GM18519 (cell line): Measurements from ENCODE around the gene SYK.

Experiments
- ATAC-seq: cut with Tn5 transposase; IDR thresholded peaks from one replicate; pipeline ENCODE4 v1.9.1; 2021; ENCODE audit warnings: mild to moderate bottlenecking, moderate library complexity; ENCODE audit not compliant: unreplicated experiment, low FRiP score

SYK gene

DNA sequence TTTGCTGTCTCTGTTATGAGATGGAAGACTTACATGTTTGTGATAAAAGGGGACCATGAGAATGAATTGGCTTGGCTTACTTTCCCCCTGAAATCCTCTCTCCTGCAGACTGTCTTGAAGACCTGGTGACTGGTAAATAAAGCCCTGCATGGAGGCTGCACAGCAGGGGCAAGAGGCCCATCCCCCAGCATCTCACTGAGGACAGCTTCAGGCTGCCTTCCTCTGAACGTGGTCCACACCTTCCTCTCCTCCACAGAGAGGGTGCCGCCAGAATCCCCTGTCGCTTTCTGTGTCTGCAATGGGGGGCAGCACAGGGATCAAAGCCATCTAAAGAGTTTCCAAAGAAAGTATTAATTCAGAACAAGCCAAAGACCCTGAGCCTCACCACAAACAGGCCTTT lies 94.6 kb downstream of the SYK start:
- no peak for ATAC-seq

DNA sequence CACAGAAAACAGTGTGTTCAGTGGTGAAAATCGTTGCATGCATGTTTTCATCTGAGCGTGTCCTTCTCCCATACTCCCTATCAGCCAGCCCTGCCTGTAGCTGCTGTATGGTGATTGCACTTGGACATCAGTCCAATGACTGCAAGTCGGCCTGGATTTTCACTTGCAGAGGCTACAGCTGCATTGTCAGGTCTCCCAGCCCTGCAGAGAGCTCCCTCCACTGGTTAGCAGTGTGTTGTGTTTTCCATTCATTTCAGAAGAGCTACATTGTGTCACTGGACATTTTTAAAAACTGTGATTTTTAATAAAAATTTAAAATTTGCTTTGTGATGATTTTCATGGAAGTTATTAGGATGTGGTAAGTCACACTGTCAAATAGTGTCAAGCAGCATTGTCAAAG lies 96.6 kb downstream of the SYK start:
- no peak for ATAC-seq

DNA sequence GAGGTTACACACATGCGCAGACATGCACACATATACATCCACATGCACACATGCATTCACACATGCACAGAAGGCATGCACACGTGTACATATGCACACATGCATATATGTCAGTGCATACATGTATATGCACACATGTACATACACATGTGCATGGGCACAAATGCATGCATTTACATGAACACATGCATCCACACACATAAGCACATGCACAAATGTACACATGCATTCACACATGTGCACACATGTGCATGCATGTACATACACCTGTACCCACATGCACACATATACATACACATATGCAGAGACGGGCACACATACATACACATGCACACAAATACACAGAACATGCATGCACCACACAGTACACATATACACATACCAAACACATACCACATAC lies 97.7 kb downstream of the SYK start:
- ATAC-seq = no peak

DNA sequence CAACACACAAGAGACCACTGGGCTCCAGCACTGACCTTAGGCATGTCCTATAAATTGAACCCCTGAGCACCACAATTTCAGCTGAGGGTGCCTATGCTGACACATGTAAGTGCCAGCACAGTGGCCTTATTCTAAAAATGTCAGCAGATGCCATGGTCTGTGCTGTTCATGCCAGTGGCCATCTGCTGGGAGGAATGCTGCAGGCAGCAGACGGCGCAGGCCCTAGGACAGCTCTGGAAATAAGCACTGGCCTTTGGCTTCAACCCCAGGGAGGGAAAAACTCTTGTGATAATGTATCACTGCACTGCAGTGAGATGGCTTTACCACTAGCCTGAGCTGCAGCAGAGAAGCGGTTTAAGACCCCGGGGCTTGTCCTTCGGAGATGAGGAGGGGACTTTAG lies 98.5 kb downstream of the SYK start:
- no peak for ATAC-seq

DNA sequence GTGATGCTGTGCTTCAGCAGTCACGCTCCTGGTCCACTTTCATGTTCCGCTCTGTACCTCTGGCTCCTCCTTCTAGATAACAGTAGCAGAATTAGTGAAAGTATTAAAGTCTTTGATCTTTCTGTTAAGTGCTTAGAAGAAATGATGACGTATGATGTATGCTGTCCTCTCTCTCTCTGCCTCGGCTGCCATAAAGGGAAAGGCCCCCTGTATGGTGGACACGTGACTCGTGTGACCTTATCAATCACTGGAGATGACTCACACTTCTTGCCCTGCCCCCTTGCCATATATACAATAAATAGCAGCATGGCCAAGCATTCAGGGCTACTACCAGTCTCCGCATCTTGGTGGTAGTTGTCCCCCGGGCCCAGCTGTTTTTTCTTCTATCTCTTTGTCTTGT lies 100.3 kb downstream of the SYK start:
- ATAC-seq = no peak

DNA sequence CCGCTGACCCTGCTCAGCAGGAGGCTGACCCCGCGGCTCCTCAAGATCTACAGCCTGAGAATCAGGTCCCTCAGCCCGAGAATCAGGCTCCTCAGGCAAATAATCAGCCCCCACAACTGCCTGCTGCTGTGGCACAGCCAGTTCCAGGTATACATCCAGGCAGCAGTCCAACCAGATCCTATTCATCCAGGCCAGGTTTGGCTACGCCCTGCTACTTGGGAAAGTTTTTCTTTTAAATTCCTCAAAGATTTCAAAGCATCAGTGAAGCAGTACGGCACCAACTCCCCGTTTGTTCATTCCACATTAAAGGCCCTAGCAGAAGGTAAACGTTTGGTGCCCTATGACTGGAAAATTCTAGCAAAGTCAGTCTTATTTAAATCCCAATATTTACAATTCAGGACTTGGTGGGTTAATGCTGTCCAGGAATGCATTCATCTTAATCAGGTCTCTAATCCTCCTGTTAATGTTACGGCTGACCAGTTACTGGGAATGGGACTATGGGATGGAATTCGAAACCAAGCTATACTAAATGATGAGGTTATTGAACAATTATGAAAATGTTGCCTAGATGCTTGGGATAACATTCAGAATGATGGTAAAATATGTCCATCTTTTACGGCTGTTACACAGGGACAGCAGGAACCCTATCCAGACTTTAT lies 102.3 kb downstream of the SYK start:
- ATAC-seq = no peak

DNA sequence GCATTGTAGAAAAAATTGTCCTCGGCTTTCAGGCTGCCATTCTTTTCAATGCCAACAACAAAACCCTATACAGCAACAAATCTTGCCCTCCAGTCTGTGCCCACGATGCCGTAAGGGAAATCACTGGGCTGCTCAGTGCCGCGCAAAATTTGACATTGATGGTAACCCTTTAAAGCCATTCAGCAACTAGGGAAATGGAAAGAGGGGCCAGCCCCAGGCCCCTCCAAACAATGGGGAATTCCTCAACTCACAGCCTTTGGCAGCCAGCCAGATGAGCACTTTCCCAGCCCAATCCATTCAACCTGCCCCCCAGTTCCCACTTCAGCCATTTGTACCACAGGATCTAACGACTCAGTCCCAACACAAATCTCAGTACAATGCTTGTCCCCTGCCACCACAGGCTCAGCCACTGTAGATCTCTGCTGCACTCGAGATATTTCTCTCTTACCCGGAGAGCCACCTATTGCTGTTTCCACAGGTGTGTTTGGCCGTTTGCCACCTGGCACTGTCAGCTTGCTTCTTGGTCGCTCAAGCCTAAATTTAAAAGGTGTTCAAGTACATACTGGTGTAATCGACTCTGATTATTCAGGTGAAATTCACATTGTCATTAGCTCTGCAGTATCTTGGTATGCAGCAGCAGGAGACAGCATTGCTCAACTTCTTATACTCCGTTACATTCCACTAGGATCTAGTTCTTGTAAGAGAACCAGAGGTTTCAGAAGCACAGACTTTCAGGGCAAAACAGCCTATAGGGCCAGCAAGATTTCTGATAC lies 103.3 kb downstream of the SYK start:
- no peak for ATAC-seq

DNA sequence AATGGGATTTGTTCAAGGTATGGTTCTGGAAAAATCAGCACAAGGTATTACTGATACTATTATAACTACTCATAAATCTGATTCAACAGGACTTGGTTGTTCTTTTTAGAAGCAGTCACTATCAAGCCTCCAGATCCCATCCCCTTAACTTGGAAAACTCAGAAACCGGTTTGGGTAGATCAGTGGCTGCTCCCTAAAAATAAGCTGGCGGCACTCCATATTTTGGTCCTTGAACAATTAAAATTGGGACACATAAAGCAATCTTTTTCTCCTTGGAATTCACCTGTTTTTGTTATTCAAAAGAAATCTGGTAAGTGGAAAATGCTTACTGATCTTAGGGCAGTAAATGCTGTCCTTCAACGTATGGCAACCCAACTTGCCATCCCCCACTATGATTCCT lies 104.2 kb downstream of the SYK start:
- ATAC-seq = no peak

DNA sequence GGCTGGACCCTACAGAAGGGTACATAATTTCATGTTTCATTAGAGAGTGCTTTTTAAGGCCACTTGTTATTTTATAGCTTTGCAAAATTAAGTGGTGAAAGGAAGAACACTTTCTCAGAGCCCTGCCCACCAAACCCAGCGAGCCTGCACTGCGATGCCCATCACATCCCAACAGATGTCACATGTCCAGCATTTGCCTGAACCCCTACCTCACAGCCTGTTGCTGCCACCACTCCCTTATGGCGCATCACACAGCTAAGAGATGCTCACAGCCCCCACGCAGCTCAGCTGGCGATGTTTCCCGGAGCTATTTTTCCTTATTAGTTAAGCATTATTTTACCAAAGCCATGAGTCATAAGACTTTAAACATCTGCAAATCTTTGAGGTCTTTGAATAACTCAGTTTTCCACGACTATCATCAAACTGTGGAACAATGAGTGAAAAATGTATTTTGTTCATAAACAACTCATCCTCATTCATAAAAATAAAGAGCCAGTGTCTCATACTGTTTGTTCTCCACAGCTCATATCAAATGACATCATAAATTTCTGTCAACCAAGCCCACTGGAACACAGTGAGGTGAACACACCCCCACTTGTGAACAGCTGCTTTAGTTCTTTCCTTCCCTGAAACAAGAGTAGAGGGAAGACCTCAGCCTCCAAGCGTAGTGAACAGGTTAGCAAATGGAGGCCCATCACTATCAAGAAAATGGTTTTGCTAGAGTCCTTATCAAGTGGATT lies 104.9 kb downstream of the SYK start:
- ATAC-seq = no peak

DNA sequence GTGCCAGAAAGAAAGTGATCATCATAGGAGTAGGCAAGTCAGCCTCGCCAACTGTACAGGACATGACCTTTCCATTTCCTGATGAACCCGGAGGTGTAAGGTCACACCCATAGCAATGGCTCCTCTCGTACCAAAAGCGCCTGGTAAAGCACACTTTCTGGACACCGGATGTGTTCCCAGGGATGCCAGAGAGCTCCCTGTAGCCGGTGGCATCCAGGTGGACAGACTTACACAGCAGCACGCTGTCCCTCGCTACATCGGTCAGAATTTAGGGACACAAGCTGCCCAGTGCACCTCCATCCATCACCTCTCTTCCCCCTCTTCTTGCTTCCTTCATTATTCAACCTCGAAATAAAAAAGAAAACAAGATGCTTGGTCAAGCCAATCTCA lies 105.4 kb downstream of the SYK start:
- no peak for ATAC-seq

DNA sequence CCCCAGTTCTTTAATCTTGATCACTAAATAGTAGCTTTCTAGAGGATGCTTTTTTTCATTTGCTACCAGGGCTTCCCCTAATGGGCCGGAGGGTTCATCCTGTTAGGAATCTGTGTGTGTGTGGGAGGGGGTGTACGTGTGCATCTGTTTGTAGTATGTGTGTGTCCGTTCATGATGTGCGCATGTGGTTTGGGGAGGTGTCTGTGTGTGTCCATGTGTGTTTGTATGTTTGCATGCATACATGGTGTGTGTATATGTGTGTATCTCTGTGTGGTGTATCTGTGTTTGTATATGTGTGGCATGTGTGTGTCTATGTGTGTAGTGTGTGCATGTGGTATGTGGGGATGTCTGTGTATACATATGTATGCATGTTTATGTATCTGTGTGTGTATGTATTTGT lies 106.2 kb downstream of the SYK start:
- ATAC-seq = no peak

DNA sequence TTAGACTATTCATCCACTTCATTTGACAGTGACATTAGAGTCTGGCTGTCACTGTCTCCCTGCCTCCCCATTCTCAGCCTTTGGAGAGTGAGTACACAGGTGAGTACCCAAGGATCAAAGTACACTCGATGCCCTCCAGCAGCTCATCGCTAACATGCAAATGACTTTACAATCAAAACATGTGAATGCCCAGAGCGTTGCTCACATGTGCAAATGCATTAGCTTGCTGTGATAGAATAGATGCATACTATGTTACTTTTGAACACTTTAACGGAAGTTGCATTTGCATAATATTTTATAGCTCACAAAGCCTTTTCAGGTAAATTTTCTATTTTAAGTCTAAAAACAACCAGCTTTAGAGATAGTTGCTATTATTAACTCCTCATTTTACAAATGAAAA lies 107.6 kb downstream of the SYK start:
- no peak for ATAC-seq

DNA sequence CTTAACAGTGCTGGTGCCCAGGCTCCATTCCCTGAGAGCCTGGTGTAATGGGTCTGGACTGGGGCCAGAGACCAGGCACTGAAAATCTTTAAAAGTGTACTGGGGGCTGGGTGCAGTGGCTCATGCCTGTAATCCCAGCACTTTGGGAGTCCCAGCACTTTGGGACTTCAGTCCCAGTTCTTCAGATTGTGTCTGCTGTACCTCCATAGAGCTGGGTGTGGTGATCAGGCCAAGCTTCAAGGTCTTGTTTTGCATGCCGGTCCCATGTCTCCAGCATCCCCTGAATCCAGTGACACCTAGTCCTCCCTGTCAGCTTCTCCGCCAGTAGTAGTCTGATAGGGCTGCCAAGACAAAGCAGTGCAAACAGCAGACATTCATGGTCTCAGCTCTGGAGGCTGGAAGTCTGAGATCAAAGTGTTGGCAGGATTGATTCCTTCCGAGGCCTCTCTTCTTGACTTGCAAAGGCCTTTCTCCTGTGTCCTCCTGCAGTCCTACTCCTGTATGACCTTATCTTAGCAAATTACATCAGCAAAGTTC lies 108.2 kb downstream of the SYK start:
- ATAC-seq = no peak

DNA sequence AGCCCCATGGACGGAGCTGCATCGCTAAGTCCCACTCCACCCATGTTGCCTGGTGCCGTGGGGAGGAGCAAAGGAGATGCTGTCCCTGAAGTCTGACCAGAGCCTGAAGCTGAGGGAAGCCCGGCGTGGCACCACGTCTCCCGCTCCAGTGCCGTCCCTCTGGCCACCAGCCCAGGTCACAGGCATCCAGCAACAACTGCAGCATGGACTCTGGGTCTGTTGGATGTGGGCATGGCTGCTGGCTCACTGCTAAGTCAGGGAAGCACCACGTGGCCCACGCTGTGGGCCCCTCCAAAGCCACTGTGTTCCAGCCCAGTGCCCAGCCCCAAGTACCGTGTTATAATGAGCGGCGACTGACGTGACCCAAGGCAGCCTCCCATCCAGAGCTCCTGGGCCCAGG lies 112.6 kb downstream of the SYK start:
- ATAC-seq = no peak

DNA sequence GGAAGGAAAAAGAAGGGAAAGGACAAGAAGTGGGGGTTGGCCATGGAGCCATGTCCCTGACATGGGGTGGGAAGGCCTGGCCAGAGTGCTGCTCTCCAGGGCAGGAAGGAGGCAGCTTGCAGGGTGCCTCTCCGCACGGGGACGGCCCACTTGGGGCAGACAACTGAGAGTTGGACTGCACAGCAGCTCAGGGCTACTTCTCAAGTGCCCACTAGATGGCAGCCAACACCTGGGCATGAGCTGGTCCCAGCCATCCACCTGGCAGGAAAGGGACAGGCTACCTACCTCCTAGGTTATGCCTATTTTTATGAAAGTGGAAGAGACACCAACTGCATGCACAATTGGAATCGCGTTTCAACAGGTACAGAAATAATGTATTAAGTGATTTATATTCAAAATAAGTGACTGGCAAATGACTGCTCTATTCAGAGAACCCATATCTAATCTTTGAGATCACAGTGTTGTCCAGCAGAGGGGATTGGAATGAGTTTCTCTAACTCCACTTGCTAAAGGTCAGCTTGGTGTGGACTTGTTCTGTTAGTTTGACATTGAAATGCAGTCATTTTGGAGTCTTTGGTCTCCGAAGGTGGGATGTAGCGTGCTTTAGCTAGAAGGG lies 113.4 kb downstream of the SYK start:
- peak; percentile 61 for ATAC-seq

DNA sequence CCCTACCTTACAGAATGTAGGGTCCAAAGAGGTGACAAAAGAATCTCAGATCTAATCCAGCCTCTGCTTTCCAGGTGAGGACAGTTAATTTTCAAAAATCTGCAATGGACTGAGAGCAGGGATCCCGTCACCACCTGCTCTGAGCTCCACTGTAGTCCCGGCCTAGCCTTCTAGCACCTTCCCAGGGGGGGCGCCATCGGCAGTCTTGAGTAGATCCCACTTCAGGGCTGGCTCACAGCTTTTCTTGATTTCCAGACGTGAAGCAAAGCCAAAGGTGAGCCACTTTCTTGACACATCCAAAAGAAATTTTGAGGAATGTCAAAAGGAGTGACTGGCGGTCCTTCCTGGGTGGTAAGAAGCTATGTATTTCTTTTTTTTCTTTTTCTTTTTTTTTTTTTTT lies 114.1 kb downstream of the SYK start:
- no peak for ATAC-seq

DNA sequence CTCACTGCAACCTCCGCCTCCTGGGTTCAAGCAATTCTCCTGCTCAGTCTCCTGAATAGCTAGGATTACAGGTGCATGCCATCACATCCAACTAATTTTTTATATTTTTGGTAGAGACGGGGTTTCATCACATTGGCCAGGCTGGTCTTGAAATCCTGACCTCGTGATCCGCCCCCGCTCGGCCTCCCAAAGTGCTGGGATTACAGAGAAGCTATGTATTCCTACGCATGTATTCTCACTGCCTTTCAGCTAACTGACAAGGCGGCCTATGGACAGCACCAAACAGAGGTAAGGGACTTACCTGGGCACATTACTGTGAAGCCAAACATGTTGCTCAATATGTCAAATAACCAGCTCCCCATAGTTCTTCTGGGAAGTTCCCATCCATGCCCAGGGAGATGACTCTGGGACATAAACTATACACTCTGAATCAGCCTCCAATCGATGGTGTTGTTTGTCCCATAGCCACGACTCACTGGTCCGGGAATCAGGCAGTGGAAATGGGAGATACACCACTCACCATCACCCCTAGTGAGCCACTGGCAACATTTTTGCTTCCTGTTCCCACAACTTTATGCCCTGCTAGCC lies 114.6 kb downstream of the SYK start:
- no peak for ATAC-seq

DNA sequence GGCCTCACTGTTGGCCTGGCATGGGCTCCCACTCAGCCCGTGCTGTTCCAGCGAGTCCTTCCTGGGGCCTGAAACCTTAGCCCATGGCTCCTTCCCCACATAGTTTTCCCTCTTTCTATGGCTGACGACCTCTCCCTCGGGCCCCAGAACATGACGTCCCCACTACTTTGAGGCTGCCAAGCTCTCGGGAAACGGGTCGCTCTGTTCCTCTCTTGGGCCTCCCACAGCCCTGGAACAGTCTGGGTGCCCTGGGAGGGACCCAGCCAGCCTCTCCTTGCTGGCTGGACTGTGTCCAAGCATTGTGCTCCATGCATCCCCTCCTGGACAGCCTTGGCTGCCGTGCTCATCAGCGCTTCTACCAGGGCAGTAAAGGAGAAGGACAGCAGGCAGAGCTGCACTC lies 118.3 kb downstream of the SYK start:
- no peak for ATAC-seq

DNA sequence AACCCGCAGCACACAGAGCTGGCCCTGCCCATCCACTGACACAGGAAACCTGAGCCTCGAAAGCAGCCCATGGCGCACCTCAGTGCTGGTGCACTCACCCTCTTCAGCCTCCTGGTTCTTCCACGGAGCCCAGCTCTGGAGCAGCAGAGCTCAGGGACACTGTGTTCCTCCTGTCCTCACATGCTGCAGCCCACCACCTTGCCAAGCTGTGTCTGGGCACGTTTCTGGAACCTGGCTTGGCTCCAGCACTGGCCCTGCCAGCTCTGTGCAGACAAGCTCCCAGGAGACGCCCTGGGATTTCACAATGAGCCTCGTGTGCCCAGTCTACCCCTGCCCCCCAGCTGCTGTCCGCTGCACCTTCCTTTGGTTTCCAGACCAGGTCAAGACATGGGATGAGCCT lies 119.5 kb downstream of the SYK start:
- ATAC-seq = no peak

DNA sequence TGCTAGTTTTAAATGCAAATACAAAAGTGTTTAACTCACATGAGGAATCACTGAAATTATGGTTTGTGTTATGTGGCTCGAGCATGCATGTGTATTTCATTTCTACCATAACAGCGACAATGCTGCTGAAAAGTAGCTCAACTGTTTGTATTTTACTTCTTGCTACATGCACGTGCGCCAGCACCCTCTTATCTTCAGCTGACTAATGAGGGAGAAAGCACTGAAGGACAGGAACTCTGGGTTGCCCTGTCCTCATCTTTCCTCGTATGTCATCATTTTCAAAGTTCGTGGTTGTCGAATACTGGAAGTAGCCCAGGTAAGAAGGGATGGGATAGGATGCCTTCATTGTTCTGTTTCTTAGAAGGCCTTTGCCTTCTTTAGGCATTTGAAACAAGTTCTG lies 120.3 kb downstream of the SYK start:
- ATAC-seq = no peak
